Measurements from ENCODE around the gene SOX10. TPM values are rescaled to one million over a fixed set of nuclear protein-coding genes. Genes with fewer than 3 reads are reported as not detected.

Gene SOX10
- not detected in 2 replicates for total RNA-seq

GRCh38 chr22:37983860-37984791 is at the start of gene SOX10:
Gene SOX10 (minus strand): TSS chr22:37984555. CDS start chr22:37983784, 771 bp downstream.
- intact Hi-C loops (cut with micrococcal nuclease): no loop called here

DNA sequence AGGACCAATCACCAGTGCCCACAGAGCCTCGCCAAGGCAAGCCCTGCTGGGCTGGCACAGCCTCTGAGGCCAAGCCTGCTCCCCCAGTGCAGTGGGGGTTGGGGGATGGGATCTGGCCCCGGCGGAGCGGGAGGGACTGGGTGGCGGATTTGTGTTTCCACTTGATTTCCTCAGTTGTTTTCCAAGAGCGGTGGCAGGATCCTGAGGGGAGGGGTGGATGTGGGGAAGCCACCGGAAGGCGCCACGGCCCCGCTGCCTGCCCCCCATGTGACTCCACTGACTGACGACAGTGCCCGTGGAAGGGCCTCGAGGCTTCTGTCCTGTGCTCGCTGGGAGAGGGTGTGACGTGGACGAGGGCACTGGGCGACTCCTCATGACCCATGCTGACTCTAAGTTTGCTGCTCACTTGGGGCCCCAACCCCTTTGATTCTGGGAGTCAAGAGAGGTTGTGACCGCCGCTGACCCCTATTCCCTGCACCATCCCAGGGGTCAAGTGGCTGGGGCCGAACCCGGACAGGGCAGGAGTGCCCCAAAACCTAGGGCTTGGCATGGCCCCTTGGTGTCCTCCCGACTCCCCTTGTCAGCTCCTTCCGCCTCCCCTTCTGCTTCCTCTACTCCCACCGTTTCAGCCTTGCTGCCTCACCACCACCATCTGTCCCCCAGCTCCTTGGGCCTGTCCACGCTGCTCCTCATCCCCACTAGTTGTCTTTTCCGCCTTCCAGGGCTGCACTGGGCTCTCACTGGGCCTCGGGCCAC is 49.3 kb upstream of the SOX10 start:
- intact Hi-C loops (cut with micrococcal nuclease): no loop called here

DNA sequence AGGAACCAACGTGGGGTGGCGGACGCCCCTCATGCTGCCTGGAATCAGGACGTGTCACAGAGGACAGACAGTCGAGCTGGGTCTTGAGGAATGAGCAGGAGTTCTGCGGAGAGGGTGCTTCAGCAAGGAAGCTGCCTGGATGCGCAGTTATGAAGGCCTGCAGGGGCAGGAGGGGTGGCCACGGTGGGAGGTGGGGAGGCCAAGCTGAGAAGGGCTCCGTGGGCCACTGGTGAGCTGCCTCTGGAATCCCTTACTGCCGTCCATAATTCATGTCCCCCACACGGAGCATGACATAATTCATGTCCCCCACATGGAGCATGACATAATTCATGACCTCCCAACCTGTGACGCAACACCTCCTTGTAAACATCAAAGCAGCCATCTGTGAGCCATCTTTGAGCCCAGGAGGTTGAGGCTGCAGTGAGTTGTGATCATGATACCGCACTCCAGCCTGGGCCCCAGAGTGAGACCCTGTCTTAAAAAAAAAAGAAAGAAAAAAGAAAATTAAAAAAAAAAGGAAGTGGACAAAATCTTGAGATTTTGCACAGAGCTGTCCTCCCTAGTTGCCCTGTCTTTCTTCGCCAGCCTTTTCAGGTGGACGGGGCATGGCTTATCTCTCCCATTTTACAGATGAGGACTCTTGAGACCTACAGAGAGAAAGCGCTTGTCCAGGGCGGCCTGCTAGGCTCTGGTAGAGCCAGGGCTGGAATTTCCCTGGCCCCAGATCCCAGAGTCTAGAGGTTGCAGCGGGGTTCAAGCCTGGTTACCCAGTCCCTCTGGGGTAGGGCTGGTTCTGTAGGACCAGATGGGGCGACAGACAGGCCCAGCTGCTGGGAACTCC is 48.5 kb upstream of the SOX10 start:
- intact Hi-C loops (cut with micrococcal nuclease): no loop called here

- intact Hi-C loops (cut with micrococcal nuclease): no loop called here
These were observed 47.1 kb upstream of the SOX10 start for GRCh38 chr22:38031491-38031890.

DNA sequence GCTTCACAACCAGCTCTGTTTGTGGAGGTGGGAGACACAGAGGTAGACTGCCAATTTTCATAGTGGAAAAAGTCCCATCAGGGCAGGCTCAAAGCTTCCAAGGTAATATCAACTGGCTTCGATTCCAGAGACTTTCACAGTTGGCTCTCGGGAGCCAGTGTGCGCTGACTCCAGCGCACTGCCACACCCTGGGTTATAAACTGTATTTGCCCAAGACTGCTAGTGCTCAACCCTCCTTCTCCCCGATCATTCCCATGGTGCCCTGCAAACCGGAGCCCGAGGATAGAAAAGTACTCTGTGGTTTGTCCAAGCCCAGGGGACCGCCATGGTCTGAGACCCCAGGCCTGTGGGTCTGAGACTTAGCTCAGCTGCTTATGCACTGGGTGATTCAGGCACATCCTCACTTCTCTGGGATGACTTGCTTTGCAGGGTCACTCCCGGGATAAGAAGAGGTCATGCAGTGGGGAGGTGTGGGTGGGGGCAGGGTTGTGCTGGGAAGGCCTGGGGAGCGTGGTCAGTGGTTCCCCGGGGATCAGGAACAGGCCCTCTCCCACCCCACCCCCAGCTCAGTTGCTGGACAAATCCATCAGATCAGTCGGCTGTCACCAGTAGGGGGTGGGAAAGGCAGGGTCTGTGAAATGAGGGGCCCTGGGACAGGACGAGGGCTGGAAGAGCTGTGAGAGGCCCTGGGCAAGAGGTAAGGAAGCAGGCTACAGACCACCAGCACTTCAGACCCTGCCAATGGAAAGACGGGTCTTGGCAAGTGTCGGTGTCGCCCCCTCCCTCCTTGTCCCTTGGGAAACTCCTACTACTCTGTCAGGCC is 46.2 kb upstream of the SOX10 start:
- intact Hi-C loops (cut with micrococcal nuclease): no loop called here

GRCh38 chr22:38029901-38030300 is 45.5 kb upstream of the SOX10 start:
- intact Hi-C loops (cut with micrococcal nuclease): no loop called here

- intact Hi-C loops (cut with micrococcal nuclease): no loop called here
These were observed 45.0 kb upstream of the SOX10 start for GRCh38 chr22:38029370-38029769.

DNA sequence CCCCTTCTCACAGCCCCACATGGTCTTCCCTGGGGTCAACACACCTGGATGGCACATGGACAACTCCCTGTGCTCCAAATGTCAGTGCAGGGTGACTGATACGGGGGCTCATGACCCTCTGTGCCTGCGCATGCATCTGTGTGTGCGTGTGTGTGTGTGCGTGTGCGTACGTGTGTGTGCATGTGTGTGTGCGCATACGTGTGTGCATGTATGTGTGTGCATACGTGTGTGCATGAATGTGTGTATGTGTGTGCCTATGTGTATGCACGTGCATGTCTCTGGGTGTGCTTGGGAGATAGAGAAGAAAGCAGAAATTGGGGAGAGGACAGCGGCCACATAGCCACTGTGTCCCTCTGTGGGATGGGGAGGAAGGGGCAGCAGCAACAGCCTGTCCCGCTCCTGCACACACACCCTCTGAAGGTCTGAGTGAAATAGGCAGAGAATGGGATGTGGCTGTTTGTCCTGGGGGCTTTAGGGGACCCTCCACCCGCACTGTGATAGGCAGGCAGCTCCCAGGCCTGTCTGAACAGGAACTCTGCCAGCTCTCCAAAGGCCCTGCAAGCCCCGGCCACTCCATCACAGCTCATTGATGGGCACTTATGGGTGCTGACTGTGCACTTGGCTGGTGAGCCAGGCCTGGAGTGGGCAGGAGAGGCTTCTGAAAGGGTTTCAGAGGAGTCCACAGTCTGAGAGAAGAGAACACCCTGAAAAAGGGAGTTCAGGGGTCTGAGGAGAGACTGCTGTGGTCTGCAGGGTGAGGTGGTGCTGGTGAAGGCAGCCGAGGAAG is 44.2 kb upstream of the SOX10 start:
- intact Hi-C loops (cut with micrococcal nuclease): no loop called here

DNA sequence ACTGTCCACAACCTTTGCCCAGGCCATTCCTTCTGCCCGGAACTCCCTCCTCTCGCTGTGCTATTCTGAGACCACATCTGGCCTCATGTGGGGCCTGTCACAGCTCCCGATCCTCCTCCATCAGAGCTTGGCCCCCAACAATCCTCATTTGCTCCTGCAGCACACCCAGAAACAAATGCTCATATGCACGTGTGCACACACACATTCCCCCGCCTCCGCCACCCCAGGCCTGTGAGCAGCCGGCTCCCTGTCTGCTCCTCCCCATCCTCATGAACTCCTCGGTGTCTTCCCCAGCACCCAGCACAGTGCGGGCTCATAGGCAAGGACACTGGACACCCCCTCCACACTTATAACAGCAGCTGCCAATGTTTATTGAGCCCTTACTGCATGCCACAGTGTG is 43.1 kb upstream of the SOX10 start:
- intact Hi-C loops (cut with micrococcal nuclease): no loop called here

DNA sequence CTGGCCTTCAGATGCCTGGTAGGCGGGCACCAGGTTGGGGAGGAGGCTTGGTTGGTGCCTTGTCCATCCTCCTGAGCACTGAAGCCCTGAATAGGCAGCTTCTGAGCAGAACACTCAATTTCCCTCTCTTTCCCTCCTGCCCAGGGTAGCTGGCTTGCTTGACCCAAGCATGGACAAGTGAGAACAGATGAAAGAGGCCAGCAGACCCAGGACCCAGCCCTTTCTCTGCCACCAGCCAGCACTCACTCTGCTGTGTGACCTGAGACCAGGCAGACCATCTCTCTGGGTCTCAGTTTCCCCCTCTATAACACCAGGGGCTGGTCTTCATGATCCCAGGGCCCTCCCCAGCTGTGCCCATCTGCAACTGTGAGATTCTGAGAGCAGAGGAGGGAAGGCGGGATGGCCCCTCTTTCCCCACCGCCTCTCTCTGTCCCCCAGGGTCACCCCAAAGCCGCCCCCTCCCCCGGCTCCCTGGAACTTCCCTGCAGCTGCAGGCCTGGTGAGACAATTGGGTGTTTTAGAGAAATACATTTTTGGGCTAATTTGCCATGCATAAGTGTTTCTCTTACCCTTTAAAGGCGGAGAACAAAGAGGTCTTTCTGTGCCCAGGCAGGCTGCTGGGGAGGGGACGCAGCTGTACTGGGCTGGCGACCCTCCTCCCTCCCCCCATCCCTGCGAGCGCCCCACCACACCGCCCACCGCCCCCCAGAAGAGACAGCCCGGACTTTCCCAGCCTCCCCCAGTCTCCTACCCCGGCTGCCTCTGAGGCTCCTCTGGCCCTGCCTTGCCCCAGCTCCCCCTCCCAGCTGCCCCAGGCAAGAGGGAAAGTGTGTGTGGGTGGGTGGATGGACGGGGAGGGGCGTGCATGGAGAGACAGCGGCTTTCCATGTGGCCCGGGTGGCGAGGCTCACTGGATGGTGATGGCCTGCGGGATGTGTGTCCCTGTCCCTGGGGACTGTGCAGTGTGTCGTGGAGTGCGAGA is 42.1 kb upstream of the SOX10 start:
- intact Hi-C loops (cut with micrococcal nuclease): no loop called here

DNA sequence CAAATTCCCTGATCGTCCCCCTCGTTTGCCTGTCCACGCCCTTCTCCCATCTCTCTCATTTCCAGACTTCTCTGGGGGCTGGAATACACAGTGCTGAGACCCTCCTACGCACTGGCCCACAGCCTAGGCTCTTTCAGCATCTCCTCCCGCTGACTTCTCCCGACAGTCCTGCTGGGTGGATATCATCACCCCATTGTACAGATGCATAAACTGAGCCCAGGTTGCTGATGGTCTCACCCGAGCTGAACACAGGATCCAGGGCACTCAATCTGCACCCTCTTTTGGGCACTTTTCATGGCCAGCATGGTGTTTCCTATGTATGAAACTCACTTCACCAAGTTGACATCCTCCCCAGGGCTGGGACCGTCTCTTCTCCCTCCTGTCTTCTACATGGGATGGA is 41.2 kb upstream of the SOX10 start:
- intact Hi-C loops (cut with micrococcal nuclease): no loop called here

- intact Hi-C loops (cut with micrococcal nuclease): no loop called here
These were observed 38.7 kb upstream of the SOX10 start for GRCh38 chr22:38023045-38023444.

DNA sequence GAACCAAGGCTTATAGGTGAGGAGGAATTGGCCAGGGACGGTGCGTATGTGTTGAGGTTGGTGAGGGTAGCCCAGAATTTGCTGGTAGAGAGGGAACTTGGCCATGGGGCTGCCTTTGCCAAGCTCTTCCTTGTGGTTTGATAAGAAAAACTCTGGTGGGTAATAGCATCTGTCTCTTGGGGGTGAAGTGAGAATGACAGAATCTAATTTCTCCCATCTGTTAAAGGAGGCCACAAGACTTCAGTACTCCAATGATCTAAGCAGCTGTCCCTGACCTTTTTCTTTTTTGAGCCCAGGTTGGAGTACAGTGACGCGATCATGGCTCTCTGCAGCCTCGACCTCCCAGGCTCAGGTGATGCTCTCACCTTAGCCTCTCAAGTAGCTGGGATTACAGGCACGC is 36.9 kb upstream of the SOX10 start:
- intact Hi-C loops (cut with micrococcal nuclease): no loop called here

DNA sequence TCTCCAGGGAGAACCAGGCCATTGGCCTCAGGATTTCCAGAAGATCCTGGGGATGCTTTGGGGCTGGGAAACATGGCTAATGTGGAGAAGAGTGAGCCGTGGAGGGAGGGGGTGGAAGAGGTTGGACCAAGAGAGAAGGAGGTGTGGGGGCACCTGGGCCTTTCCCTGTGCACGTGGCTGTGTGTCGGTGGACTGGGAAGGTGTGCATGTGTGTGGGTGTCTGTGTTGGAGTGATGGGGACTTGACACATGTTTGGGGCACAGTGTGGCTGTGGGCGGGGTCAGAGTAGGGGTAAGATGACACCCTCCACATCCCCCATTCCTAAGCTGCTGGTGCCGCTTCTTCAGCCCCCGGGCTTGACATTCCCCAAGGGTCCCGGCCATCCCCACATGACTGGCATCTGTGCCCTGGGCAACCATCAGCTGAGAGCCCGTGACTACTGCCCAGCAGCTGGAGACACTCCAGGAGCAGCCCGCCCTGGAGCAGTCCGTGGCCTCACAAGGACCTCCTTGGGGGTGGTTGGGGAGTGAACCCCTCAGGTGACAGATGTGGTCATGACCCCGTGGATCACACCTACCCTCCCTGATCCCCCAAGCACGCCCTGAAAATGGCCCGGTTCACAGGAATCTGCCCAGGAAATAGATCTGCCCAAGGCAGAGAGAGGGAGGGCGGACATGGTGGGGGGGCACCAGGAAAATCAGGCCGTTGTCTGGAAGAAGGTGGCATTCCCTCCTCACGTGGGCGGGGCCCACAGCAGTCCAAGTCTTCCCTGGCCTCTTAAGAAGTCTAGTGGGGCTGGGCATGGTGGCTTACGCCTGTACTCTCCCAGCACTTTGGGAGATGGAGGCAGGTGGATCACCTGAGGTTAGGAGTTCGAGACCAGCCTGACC is 34.8 kb upstream of the SOX10 start:
- intact Hi-C loops (cut with micrococcal nuclease): no loop called here

GRCh38 chr22:38017939-38018885 is 33.9 kb upstream of the SOX10 start:
- intact Hi-C loops (cut with micrococcal nuclease): no loop called here

DNA sequence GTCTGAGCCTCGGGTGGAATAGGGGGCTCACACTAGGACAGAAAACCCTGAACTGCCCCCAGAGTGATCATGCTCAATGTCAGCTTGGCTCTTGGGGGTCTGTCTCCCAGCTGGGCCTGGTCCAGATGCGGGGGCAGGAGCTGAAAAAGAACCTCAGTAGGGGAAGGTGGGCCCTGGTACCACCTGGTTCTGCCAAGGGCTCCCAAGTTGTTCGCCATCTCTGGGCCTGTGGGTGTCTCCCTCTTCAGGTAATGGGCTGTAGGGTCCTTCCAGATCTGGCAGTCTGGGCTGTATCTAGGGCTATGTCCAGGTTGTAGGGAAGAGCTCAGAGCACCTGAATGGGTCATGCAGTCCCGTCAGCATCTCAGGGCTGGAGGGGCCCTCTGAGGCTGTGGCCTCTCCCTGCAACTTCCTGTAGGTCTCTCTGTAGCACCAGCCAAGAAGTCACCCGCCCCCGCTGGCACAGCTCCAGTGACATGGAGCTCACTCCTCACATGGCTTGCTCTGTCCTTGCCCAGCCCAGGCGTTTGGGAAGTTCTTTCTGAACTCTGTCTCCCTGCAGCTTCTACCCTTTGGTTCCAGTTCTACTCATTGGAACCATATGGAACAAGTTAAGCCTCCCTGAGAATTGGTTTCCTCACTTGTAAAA is 33.0 kb upstream of the SOX10 start:
- intact Hi-C loops (cut with micrococcal nuclease): no loop called here
